GM19099 (cell line): ENCODE data around the gene ZGPAT.

Experiments used
- POLR2A ChIP-seq: IDR thresholded peaks from 3 replicates; pipeline ENCODE4 v1.6.1; 2011; ENCODE audit warnings: low read depth; ENCODE audit not compliant: insufficient read length; ENCODE audit errors: extremely low read depth

Gene ZGPAT

DNA sequence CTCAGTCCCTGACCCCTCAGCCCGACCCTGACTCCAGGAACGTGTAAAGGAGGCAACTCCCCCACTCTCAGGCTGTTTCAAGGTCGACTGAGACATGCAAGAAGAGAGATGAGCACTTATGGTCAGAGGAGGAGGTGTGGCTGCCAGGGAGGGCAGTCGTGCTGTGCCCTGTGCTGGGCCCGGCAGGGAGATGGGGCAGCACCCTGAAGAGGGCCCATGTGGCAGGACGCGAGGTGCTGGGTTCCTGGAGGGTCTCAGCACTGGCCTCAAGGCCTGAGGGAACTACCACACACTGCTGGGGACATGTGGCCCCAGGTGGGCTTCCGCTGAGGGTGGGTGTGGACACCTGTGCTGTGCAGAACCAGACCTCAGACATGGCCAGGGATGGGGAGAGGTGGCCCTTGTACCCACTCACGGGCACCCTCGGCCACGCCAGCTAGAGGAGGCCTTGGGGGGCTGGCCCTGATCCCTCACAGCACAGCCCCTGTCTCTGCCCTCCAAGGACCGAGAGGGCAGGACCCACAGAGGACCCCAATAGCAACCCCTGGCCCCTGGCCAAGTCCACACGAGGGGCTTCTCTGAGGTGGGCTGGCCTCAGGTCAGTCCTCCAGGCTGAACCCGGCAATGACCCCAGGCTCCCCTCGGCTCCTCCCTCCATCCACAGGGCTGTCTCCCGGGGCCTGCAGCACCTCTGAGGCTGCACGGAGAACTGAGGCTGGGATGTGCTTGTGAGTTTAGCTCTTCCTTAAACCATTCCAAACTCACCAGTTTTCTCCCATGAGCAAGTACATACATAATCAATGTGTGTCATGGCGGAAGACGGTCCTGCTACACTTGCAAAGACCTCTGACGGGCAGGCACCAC, 40.5 kb downstream of the ZGPAT start:
- no peak for TF ChIP-seq POLR2A

DNA sequence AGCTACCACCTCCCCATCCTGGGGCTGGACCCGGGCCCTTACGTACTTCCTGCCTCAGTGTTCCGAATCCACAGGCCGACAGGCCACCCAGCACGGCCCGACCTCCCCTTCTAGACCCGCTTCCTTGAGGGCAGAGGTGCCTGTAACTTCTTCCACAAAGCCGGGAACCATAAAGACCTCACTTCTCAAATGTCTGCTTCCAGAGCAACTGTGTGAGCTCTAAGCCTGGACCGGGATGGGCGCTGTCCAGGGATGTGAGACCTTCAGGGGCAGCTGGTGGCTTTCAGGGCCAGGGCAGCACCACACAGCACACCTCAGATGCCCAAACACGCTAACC, 41.1 kb downstream of the ZGPAT start:
- no peak for TF ChIP-seq POLR2A

DNA sequence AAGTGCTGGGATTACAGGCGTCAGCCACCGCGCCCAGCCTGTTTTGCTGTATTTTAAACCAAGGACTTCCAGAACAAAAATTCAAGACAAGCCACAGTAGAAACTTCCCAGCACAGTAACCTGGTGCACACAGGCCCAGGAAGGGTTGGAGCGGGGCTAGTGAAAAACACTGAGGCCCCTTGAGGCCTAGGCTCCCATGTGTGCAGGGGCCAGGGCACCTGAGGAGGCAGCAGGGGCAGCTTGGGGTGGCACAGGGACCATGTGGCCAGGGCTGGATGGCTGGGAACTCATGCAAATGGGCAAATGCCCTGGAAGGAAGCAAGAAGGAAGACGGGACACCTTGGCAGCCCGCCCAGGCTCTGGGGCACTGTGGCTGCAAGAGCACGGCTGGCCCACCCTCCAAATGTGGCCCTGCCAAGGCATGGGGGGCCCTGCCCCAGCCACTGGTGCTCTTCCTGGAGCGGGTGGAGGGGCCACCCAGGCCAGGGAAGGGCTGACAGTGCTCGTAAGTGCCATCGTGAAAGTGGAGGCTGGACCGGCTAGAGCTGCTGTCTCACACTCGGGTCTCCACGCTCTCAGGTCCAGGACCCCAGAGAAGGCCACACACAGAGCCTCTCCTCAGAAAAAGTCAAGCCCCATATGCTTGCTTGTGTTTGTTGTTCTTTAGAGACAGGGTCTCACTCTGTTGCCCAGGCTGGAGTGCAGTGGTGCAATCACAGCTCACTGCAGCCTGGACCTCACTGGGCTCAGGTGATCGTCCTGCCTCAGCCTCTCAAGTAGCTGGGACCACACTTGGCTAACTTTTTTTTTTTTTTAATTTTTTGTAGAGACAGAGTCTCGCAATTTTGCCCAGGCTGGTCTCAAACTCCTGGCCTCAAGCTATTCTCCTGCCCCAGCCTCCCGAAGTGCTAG, 42.0 kb downstream of the ZGPAT start:
- no peak for TF ChIP-seq POLR2A

DNA sequence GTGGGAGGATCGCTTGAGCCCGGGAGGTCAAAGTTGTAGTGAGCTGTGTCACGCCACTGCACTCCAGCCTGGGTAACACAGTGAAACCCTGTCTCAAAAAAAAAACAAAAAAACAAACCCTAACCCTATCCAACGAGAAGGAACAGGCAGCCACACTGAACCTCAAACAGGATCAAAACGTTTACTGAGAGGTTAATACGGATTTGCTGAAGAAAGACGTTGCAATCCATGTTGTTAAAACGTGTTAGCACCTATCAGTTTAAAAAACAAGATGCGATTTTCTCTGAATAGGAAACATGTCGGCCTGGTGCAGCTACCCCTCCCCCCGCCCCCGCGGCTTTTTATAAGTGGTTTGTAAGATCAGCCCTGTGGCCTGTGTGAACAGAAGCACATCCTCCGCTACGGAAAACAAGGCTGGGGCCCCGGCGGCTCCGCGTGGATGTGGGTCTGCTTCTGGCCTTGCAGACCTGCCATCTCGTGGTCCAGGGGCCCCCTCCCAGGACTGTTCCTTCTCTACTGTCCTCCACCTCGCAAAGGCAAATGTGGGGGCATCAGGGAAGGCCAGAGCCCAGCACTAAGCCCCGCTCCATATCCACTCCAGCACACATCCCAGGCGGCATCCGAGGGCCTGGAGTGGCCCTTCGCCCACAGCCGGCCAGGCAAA, 43.1 kb downstream of the ZGPAT start:
- no peak for TF ChIP-seq POLR2A

DNA sequence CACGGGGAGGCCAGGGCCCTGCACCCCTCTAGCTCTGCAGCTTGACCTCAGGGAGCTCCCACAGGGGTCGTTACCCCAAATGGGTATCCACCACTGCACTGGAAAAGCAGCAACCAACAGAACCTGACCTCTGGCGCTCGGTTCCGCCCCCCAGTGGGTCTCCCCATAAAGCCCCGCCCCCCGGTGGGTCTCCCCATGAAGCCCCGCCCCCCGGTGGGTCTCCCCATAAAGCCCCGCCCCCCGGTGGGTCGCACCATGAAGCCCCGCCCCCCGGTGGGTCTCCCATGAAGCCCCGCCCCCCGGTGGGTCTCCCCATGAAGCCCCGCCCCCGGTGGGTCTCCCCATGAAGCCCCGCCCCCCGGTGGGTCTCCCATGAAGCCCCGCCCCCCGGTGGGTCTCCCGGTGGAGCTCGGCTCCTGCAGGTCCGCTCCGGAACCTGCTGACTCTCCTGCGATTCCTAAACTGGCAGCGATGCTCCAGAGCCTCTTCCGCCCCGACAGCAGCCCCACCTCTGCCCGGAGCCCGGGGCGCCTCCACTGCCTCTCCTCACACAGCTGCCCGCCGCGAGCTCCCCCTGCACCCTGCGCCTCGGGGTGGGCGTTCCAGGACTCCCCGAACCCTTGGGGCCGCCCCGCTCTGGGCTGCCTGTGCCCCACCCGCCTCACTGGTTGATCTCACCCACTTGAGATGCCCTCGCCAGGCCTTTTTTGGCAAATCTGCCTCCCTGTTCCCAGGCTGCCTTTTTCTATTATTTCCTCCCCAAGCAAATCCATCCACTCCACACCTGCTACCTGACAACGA, 43.8 kb downstream of the ZGPAT start:
- TF ChIP-seq POLR2A, result no peak

DNA sequence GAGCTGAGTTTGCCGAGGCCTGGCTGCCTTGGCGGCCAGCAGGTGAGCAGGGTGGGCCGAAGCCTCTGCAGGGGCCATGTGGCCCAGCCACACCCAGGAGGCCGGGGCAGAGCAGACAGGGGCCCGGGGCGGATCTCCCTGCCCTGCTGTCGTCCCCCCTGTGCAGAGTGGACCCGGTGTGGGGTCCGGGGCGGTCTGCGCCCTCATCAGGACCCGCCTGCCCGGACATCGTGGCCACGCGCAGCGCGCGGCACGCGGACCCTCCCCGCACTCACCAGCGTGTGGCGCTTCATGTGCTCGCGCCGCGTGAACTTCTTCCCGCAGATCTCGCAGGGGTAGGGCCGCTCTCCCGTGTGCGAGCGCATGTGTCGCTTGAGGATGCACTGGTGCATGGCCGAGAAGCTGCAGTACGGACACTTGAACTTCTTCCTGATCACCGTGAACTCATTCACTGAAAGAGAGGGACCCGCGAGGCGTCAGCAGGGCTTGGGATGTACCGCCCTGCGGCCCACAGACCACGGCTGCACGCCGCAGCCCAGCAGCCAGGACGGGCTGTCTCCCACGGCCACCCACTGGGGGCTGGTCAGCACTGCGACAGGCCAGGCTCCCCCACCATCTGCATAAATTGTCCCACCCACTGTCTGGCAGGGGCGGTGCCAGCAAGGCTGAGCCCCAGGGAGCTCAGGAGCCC, 44.7 kb downstream of the ZGPAT start:
- no peak for TF ChIP-seq POLR2A

DNA sequence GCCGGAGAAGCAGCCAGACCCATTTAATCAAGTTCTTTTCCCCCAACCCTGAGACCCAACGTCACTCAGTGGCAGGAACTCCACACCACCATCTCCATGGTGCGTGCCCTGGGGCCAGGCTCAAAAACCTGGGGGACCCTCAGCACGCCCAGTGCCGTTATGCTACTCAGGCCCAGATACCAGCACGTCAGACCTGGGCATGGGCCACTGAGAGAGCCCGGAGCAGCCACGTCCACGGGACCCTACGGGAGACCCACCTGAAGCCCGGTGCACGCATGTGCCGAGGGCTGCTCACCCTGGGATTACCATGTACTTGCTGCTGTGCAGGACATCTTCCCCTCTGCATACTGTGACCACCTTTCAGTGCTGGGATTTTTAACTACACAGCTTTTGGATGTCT, 45.5 kb downstream of the ZGPAT start:
- no peak for TF ChIP-seq POLR2A

DNA sequence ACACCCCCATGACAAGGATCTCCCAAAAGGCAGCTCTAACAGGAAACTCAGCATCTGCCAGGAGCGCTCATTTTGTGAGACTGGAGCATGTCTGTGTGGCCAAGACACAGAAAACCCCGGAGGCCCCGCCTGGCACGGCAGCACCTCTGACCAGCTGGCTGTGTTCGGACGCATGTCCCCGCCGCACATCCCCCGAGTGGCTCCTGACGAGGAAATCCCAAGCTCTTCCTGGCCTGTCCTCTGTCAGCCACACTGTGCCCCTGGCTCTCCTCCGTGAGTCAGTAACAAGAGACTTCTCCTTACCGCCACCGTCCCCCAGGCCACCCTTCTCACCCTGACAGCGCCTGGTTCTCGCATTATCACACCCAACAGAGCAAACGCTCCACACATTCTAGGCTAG, 46.2 kb downstream of the ZGPAT start:
- no peak for TF ChIP-seq POLR2A

DNA sequence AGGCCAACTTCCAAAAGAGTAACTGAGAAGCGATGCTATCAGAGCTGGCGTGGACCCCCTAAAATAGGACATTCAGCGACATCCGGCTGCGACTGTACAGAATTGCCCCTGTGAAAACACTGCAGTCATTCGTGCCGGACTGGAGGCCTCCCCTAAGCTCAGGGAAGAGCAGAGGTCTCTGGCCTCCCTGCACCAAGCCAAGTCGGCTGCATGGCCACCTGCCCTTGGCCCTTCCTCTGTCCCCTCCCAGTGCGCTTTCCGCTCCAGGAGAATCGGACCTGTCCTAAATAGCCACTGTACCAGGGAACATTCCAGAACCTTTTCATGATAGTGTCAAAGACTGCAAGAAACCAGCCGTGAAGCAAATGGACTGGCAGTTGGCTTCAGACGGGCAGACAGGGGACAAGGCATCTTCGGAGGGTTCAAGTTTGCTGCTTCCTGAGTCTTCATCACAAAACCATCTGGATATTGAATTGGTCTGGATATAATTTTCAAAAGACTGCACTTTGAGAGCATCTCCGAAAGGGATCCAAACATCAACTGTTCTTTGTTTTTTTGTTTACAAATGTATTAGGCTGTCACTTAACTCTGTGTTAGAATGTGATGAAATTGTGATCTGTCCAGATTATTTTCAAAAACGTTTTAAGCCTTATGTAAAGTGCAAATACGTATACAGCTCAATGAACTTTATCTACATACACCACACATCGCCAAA, 48.3 kb downstream of the ZGPAT start:
- no peak for TF ChIP-seq POLR2A

DNA sequence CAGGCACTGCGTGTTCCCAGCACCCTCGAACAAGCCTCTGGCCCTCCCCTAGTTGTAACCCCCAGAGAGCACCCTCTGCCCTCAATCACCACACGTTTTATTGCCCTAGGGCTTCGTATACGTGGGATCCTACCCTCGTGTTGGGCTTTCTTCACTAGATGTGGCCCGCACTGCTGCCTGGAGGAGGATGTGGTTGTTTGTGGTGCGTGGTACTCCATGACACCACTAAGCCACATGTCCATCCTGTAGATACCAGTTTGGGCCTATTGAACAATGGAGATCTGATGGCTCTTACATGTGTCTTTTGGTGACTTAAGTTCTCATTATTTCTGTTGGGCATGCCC, 48.8 kb downstream of the ZGPAT start:
- TF ChIP-seq POLR2A, result no peak

DNA sequence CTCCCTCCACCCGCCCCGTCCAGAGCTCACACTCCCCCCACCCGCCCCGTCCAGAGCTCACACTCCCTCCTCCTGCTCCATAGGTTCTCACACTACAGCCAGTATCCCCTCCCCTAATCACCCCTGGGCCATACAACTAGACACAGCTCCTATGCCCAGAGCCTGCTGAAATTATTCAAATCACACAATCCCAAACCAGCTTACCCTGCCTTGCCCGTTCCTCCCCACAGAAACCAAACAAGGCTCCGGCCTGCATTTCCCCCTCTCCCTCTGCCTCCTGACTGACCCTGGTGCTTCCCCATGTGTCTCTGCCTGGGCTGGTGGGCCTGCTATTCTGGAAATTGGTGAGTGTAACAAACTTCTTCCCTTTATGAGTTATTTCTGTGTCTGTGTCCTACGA, 50.3 kb downstream of the ZGPAT start:
- TF ChIP-seq POLR2A, result no peak

DNA sequence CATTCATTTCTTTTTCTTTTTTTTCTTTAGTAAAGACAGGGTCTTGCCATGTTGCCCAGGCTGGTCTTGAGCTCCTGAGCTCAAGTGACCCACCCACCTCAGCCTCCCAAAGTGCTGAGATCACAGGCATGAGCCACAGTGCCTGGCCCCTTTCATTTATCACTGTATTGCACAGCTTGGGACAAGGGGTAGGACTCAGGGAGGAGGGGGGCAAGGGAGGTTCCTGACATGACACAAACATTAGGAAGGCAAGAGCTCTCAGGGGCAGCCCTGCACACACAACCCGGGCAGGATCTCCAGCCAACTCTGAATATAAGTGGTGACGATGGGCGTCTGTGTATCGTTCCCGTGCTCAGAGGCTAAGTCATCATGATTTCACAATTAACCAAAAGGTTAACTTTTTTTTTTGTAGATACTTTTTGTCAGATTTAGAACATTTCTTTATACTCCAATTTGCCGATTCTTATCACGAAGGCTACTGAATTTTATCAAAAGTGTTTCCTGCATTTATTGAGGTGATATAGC, 51.6 kb downstream of the ZGPAT start:
- no peak for TF ChIP-seq POLR2A

DNA sequence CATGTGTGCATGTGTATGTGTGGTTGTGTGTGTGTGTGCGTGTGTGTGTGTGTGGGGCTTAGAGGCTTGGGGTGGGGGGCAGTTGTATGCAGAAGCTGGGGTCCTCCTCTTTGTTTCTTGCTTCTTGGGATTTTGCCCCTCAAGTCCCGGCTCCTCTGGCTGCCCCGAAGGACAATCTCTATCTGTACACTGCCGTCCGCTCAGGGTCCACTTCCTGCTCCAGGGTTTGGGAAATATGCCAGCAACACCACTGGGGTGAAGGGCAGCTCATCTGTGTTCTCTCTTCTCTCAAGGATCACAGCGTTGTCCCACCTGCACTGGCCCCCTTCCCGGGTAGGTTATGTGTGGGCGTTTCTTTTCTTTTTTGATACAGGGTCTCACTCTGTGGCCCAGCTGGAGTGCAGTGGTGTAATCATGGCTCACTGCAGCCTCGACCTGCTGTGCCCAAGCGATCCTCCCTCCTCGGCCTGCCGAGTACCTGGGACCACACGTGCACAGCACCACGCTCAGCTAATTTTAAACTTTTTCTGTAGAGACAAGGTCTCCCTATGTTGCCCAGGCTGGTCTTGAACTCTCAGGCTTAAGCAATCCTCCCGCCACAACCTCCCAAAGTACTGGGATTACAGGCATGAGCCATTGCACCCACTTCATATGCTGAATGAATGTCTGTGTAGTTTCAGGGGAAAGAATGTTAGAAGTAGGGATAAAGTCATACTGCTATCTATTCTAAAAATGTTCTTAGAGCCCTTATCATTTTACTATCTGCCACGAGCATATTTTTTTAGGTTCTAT, 57.4 kb downstream of the ZGPAT start:
- no peak for TF ChIP-seq POLR2A
